ENCODE results near the gene DEFB125. TPM values are rescaled to one million over a fixed set of nuclear protein-coding genes. Genes with fewer than 3 reads are reported as not detected.

The DEFB125 gene
- total RNA-seq, 1 experiment from 2014 or later, result not detected

DNA sequence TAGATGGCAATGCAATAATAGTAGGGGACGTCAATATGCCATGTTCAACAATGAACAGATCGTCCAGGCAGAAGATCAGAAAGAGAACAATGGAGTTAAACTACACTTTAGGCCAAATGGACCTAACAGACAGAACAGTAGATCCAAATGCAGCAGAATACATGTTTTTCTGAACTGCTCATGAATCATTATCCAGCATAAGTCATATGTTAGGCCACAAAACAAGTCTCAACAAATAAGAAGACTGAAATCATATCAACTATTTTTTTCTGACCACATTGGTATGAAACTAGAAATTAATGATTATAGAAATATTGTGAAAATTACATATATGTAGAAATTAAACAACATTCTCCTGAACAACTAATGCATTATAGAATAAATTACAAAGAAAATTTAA is 10.2 kb upstream of the DEFB125 start:
- Histone ChIP-seq H3K4me1 (ENCODE audit: control insufficient read depth in 1 of 2, insufficient read depth in 2 of 2, low read length in 2 of 2) (no peaks in the 10 kb centered on the region), H3K9me3 (ENCODE audit: control insufficient read depth in 1 of 2, insufficient read depth in 1 of 2, low read depth in 1 of 2, low read length in 2 of 2) (no peaks in the 10 kb centered on the region; a peak in 1 of 4 replicates), H2AFZ (ENCODE audit: low read depth, low read length, poor library complexity, severe bottlenecking) (no peak overlapping the region), H3K27ac (ENCODE audit: low read depth, low read length) (no peak overlapping the region), H3K9ac (ENCODE audit: low read length) (no peak overlapping the region), H3K9me2 (ENCODE audit: insufficient read depth) (no peaks in the 10 kb centered on the region), H3K36me3 (ENCODE audit: control insufficient read depth in 1 of 2, insufficient read depth in 2 of 2, low read length in 2 of 2) (no peaks in the 10 kb centered on the region), H3K4me2 (ENCODE audit: low read length) (no peak overlapping the region), H3K27me3 (ENCODE audit: insufficient read depth, low read length) (no peaks in the 10 kb centered on the region), H4K20me1 (ENCODE audit: insufficient read depth) (no peaks in the 10 kb centered on the region; the same call in 1 of the 2 replicates), H3K79me2 (ENCODE audit: insufficient read depth, low read length) (no peaks in the 10 kb centered on the region), H3K4me3 (replicated peaks in 1 of 2; ENCODE audit: low read depth in 1 of 2, low read length in 2 of 2) (no peak overlapping the region)
- TF ChIP-seq ELF1 (IDR thresholded peaks at IDR 0.05; ENCODE audit: borderline replicate concordance, low read depth) (no peak), ZFX (IDR thresholded peaks at IDR 0.05) (no peak), SIN3A (IDR thresholded peaks at IDR 0.05; ENCODE audit: low read depth) (no peak), TCF7L2 (IDR thresholded peaks at IDR 0.05; ENCODE audit: borderline replicate concordance, extremely low read depth, insufficient read depth, insufficient read length) (no peak)
- BruUV-seq (replicated peaks), result no TSS peak
- ChIA-PET CTCF (no interaction called here), RAD21 (ENCODE audit: low non-redundant PET in 1 of 2, low total read pairs in 2 of 2, uncharacterized antibody in 2 of 2, unreplicated experiment in 2 of 2) (no interaction called here), POLR2A (no interaction called here)
- ATAC-seq, result no peak
- intact Hi-C loops (cut with micrococcal nuclease), result no loop called here
- no peak for DNase-seq (ENCODE audit: low read depth, low spot score)

DNA sequence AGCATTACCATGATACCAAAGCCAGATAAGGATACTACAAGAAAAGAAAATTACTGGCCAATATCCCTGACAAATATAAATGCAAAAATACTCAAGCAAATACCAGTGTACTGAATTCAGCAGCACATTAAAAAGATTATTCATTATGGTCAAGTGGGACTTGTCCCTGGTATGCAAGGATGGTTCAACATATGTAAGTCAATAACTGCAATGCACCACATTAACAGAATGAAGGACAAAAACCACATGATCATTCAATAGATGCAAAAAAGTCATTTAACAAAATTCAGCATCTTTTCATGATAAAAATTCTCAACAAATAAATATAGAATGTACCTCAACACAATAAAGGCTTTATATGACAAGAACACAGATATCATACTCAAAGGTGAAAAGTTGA is 9.1 kb upstream of the DEFB125 start:
- no peak for TF ChIP-seq EGR1 (IDR thresholded peaks at IDR 0.05; ENCODE audit: low read depth)
- no peak for TF ChIP-seq EZH2phosphoT487 (IDR thresholded peaks at IDR 0.05; ENCODE audit: borderline replicate concordance)
- no peak for TF ChIP-seq SIN3A (IDR thresholded peaks at IDR 0.05; ENCODE audit: low read depth)
- TF ChIP-seq ELF1 (IDR thresholded peaks at IDR 0.05; ENCODE audit: borderline replicate concordance, low read depth), result no peak
- TF ChIP-seq, protein P1, sequence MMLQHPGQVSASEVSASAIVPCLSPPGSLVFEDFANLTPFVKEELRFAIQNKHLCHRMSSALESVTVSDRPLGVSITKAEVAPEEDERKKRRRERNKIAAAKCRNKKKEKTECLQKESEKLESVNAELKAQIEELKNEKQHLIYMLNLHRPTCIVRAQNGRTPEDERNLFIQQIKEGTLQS (IDR thresholded peaks at IDR 0.05), result no peak
- TF ChIP-seq, protein P2, sequence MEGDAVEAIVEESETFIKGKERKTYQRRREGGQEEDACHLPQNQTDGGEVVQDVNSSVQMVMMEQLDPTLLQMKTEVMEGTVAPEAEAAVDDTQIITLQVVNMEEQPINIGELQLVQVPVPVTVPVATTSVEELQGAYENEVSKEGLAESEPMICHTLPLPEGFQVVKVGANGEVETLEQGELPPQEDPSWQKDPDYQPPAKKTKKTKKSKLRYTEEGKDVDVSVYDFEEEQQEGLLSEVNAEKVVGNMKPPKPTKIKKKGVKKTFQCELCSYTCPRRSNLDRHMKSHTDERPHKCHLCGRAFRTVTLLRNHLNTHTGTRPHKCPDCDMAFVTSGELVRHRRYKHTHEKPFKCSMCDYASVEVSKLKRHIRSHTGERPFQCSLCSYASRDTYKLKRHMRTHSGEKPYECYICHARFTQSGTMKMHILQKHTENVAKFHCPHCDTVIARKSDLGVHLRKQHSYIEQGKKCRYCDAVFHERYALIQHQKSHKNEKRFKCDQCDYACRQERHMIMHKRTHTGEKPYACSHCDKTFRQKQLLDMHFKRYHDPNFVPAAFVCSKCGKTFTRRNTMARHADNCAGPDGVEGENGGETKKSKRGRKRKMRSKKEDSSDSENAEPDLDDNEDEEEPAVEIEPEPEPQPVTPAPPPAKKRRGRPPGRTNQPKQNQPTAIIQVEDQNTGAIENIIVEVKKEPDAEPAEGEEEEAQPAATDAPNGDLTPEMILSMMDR (IDR thresholded peaks at IDR 0.05 in 2 of 3, conservative IDR thresholded peaks at IDR 0.05 in 1 of 3; ENCODE audit: borderline replicate concordance in 1 of 3, insufficient read depth in 1 of 3, low read depth in 2 of 3, low read length in 2 of 3), result no peak
- TF ChIP-seq ZFX (IDR thresholded peaks at IDR 0.05), result no peak
- TF ChIP-seq POLR2A (IDR thresholded peaks at IDR 0.05; ENCODE audit: borderline replicate concordance, extremely low read depth, insufficient read depth, insufficient read length), result no peak
- TF ChIP-seq, protein P3, sequence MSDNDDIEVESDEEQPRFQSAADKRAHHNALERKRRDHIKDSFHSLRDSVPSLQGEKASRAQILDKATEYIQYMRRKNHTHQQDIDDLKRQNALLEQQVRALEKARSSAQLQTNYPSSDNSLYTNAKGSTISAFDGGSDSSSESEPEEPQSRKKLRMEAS (IDR thresholded peaks at IDR 0.05), result no peak
- no peak for TF ChIP-seq EZH2 (IDR thresholded peaks at IDR 0.05)
- no peak for TF ChIP-seq SP1 (IDR thresholded peaks at IDR 0.05; ENCODE audit: low read depth)
- Histone ChIP-seq H3K4me2 (ENCODE audit: low read length) (no peak overlapping the region), H3K4me3 (replicated peaks in 1 of 2; ENCODE audit: low read depth in 1 of 2, low read length in 2 of 2) (no peak overlapping the region), H3K36me3 (ENCODE audit: control insufficient read depth in 1 of 2, insufficient read depth in 2 of 2, low read length in 2 of 2) (no peaks in the 10 kb centered on the region), H3K79me2 (ENCODE audit: insufficient read depth, low read length) (no peaks in the 10 kb centered on the region), H3K9me3 (ENCODE audit: control insufficient read depth in 1 of 2, insufficient read depth in 1 of 2, low read depth in 1 of 2, low read length in 2 of 2) (no peaks in the 10 kb centered on the region; a peak in 1 of 4 replicates), H3K9me2 (ENCODE audit: insufficient read depth) (no peaks in the 10 kb centered on the region), H4K20me1 (ENCODE audit: insufficient read depth) (no peaks in the 10 kb centered on the region; the same call in 1 of the 2 replicates), H3K4me1 (ENCODE audit: control insufficient read depth in 1 of 2, insufficient read depth in 2 of 2, low read length in 2 of 2) (no peaks in the 10 kb centered on the region), H3K9ac (ENCODE audit: low read length) (no peak overlapping the region), H3K27me3 (ENCODE audit: insufficient read depth, low read length) (no peaks in the 10 kb centered on the region), H3K27ac (ENCODE audit: low read depth, low read length) (no peak overlapping the region), H2AFZ (ENCODE audit: low read depth, low read length, poor library complexity, severe bottlenecking) (no peak overlapping the region)
- ChIA-PET CTCF (no interaction called here), POLR2A (no interaction called here), RAD21 (ENCODE audit: low non-redundant PET in 1 of 2, low total read pairs in 2 of 2, uncharacterized antibody in 2 of 2, unreplicated experiment in 2 of 2) (no interaction called here)
- no TSS peak for BruUV-seq (replicated peaks)
- intact Hi-C loops (cut with micrococcal nuclease), result no loop called here
- ATAC-seq (no peak), DNase-seq (ENCODE audit: low read depth, low spot score) (no peak)

Measured in HCT116 (cell line).